Renal cortex interstitium (tissue), 11 donors: ENCODE data around the gene GRIA1. TPM values are rescaled to one million over a fixed set of nuclear protein-coding genes. Genes with fewer than 3 reads are reported as not detected.

Experiments
- DNase-seq, 11 donors: peaks; one replicate each; pipeline ENCODE4 v3.0.0-alpha.2; 2013; ENCODE audit warnings: low read depth in 9 of 11, low spot score in 4 of 11; ENCODE audit errors: extremely low read depth in 1 of 11
- polyA plus RNA-seq, 3 donors: library from polyadenylated mRNA; unstranded; fragments of 120-200 nt; gene quantifications; one replicate each; pipeline ENCODE4 v1.2.1, GENCODE V29; 2013; ENCODE audit not compliant: insufficient read length in 3 of 3

The GRIA1 gene
- polyA plus RNA-seq, 3 donors, result 2.4 to 3.6 (median 3.4) TPM

DNA sequence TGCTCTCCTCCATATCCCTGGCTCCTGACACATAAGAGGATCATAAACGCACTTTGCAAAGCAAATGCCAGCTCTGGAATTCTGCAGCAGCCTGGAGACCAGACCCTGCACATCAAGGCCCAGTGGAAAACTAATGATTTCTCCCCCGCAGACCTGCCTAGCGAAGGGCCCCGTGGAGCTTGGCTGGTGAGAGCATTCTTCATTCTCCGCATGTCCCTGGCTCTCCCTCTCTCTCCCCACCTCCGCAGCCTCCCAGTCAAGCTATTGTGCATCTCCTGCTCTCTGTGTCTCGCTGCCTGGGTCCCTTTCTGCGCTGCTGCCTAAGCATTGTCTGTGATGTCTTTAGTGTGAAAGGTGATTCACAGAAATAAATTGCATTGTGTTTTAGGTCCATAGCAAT lies 46.7 kb downstream of the GRIA1 start:
- DNase-seq, result no peak

DNA sequence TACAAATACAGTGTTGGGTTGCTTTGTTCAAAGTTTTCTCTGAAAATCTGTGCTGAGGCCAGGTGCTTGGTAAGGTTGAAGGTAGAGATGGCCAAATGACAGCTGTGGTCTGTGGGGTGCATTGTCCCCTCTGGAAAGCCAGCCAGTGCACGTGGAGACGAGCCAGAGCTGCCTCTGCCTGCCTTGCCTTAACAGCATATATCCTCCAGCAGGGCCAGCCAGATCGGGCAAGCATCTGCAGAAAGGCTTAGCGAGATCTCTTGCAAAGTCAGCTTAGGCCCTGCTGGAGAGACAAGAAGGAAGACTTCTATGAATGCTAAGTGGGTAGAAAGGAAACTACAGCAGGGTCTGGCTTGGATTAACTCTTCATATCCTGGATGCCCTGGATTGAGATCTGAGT lies 49.5 kb downstream of the GRIA1 start:
- DNase-seq, result no peak

DNA sequence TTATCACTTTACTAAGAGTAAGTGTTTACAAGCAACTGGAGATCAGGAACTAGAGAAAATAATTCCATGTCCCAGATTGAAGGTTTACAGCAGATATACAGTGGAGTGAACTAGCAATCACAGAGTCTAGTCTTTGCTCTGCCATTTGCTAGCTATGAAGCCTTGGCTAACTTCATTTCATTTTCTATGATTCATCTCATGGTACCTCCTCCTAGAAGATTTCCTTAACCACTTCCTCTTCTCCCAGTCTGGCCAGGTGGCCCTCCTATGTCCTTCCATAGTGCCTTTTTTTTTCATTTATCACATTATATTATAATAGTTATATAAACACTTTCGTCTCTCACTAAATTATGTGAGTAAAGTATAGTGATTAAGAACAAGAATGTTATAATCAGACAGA lies 52.1 kb downstream of the GRIA1 start:
- no peak for DNase-seq

DNA sequence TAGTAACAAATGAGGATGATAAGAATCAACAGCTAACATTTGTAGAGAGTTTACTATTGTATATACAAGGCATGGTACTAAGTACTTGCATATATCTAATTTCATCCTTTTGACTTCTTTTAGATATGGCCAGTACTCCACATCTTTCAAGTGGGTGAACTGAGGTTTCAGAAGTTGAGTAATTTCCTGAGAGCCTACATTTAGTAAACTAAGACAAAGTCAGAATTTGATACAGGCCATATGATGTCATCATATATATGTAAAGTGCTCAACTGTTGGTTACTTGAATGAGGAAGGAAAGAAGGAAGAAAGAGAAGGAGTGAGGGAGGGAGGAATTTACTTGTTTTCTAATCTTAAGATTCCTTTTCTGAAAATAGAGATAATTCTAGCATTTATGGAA lies 52.8 kb downstream of the GRIA1 start:
- DNase-seq, result no peak

DNA sequence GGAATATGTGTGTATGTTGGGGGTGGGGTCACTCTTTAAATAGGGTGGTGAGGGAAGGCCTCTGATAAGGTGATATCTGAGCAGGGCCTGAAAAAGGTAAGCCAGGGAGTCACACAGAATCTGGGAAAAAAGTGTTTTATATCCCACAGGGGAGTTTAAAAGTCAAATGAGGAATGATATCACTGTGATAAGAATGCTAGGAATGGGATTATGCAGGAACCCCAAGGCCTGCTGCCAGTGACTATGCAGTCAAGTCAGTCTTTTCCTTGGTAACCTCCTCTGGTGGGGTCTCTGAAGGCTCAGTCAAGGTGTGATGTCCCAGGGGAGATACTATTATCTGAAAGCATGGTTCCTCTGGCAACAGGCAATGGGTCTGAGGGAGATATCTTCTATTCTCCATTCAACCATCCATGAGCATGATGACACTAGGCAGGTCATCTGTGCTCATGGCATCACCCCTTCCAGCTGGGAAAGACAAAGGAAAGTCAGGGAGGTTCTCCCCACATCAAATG lies 53.5 kb downstream of the GRIA1 start:
- DNase-seq, result no peak

DNA sequence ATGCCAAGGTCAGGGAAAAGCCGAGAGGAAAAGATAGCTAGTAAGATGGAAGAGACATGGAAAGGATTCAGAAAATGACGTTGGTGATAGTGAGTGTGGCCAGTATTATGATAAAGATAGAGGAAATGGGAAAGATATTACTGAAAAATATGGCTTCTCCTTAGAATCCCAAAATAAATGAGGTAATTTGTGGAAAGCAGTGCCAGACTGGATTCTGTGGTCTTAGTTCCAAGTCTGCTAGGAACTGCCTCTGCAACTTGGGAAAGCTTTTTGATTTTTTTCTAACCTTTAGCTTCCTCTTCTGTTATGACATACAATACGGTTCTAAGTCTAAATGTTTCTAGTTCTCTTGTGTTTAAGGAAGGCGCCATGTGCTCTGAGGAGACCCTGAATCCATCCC lies 54.2 kb downstream of the GRIA1 start:
- no peak for DNase-seq

DNA sequence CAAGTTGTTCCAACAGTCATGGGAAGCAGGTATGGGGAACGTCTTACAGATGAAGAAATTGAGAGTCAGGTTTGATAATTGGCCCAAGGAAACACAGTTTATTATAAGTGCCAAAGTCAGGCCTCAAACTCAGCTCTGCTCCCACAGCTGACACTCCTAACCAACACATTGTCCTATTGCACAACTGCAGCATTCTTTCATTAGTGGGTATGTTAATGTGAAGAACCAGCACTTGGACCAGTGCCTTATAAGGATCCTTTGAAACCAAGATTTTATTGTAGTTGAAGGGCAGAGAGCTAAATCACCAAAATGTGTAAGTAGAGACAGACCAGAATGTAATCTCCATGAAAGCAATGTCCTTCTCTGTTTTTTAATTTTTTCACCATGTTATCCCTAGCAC lies 56.1 kb downstream of the GRIA1 start:
- no peak for DNase-seq

DNA sequence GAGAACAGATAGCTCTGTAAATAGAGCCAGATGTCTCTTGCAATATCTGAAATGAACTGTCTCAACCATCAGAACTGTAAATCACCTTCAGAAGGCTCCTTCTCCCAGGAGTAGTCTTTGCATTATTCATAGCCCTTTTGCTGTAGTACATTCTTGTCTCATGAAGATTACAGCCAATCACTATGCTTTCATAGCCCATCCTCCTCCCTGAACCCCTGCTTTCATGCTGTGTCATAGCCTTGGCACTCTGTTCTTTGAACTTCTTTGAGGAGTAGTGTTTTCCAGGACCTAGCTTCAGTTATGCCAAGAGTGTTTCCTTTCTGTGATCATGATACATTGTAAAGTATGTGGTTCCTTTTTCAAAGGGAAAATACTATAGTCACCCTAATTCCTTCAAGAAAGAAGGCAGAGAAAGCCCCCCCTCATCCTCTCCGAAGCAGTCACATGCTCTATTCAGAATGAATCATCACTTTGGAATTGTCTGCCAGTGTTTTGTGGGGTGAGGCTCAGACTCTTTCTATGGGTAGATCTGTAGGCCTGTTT lies 61.1 kb downstream of the GRIA1 start:
- no peak for DNase-seq

DNA sequence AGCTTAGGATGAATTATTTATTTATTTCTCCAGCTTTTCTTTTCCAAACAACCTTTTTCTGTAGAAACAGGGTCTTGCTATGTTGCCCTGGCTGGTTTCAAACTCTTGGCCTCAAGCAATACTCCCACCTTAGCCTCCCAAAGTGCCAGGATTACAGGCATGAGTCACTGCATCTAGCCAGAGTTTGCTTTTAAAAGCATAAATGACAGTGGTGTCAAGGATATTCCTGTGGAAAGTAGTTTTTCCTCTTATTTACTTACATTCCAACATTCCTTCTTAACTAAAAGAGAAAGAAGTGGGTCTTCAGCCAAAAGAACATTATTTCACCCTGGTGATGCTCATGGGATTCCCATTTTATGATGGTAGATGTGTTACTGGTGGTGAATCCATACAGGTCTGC lies 62.4 kb downstream of the GRIA1 start:
- no peak for DNase-seq

DNA sequence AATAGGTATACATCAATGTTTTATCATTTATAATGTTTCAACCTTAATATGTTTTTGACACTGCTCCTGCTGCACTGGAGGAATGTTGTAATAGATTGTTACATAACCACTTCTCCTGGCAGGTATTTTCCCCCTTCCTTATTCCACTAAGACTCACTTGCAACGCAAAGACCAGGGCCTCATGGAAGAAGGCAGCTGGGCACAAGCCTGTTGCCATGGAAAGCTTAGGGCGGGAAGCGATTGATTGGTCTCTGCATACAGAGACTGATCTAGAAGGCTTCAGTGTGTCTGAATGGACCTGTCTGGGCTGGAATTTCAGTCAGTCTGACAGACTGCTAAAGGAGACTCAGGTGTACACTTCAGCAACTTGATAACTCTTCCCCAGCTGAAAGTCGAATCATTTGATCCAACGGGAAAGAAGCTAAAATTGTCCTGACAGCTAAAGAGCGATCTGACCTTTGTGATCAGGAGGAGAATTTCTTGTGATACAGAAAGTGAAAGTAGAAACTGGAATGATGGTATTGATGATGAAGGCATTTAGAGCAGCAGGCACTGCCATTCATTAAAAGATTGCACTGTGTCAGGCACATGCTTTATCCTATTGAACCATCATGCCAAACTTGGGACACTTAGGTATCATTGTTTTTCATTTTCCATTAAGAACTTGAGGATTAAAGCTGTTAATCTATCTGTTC lies 65.1 kb downstream of the GRIA1 start:
- no peak for DNase-seq

DNA sequence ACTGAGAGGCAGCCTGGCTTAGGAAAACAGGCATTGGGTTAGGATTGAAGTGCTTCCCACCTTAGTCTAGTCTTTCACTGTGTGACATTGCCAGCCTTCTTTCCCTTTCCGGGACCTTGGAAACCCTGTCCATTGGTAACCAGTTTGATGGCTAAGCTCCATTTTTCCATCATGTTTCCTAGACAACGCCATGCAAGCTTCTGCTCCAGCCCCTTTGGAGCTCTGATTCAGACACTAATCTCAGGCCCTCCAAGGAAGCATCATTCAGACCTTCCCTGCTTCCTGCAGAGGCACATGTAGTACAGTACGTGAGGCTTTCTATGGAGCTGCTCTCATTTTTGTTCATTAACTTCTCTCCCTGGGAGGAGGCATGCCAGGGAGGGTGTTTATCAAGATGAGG lies 68.5 kb downstream of the GRIA1 start:
- DNase-seq, result no peak

DNA sequence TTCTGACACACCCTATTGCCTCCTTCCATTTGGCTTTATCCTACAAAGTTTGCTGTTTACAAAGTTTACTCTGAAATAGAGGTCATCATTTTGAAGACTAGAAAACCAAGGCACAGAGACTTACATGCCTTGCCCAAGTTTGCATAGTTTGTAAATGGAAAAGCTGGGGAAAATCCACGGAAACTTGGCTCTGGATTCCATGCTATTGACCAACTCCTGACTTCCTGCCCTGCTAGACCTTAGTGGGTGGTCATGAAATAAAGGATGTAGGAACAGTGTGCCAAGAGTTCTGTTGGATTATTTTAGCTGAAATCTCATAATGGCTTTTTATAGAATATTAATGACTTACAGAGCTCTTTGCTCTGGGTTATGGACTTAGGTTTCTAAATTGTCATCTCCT lies 69.5 kb downstream of the GRIA1 start:
- DNase-seq, result no peak

DNA sequence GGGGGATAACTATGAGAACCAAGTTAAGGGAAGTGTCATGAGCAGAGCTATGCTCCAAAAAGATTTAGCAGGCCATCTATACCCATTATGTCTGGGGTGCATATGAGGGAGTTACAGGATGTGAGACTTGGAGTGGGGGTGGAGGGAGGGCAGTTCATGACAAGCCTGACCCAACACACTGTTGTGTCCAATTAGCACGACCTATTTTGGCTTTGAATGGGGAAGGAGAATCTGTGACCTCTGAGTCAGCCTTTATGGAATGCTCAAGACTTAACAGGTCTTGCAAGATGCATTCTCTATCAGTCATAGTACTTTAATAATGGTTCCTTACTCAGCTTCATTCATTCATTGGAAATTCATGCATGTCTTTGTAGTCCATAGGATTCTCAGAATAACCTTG lies 71.7 kb downstream of the GRIA1 start:
- DNase-seq, result no peak

DNA sequence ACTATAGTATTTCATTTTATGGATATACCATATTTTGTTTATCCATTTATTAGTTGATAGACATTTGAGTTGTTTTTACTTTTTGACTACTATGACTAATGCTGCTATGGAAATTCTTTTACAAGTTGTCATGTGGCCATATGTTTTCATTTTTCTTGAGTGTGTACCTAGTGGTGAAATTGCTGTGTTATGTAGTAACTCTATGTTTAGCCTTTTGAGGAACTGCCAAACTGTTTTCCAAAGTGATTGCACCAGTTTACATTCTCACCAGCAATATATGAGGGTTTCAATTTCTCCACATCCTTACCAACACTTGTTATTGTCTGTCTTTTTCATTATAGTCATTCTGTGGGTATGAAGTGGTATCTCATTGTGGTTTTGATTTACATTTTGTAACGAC lies 75.4 kb downstream of the GRIA1 start:
- no peak for DNase-seq

DNA sequence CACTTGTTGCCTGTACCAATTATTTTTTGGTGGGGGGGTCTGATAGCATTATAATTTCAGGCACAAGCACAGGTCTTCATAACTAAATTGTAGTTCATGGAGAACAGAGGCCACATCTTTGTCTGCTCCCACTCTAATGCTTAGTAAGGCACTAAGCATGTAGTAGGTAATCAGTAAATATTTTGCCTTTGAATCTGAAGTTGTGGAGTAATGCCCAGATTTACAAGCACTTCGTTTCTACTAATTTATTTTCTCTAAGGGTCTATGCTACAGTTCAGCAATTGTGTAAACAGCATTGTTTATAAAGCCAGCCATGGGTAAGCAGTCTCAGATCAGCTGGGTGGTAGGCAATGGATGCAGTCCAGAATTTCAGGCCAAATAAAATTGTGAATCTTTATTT lies 78.6 kb downstream of the GRIA1 start:
- no peak for DNase-seq

DNA sequence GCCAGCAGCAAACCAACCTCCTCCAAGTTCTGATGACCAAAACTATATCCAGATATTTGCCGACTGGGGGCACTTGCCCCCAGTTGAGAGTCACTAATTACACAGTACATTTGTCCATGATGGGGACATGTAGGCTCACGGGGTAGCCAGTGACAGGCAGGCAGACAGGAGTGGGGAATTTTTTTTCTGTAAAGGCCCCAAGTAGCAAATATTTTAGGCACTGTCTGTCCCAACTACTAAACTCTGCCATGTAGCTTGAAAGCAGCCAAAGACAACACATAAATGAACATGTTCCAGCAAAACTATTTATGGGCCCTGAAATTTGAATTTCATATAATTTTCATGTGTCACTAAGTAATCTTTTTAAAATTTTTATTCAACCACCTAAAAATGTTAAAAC lies 80.7 kb downstream of the GRIA1 start:
- DNase-seq, result no peak

DNA sequence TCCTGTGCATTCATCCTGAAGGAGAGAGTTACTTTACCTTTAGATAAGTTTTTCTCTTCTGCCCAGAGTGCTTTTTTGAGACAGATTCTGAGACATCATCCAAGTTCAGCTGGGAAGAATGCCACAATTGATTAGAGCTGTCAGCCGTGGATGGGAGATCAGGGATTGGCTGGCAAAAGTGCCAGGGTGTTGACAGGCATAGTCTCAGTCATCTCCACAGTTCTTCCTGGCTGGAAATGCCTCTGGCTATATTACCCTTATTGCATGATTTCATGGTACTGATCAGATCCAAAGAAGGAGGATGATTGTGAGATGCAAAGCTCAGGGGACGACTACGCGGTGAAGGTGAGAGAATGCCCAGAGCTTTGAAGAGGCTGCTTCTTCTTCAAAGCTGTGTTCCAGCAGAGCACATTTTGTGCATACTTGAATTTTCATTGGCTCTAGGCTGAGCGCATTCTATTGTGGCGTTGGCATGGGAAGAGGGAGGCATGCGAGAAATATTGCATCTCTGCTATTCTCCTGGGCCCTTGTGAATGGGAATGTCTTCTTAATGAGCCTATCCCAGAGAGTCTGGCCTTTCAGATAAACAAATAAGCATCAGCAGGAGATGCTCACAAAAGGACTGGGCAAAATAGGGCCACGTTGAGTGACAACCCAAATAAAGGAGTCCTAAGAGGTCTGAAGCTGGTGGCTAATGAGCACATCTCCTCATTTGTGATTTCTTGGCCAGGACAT lies 82.1 kb downstream of the GRIA1 start:
- no peak for DNase-seq

DNA sequence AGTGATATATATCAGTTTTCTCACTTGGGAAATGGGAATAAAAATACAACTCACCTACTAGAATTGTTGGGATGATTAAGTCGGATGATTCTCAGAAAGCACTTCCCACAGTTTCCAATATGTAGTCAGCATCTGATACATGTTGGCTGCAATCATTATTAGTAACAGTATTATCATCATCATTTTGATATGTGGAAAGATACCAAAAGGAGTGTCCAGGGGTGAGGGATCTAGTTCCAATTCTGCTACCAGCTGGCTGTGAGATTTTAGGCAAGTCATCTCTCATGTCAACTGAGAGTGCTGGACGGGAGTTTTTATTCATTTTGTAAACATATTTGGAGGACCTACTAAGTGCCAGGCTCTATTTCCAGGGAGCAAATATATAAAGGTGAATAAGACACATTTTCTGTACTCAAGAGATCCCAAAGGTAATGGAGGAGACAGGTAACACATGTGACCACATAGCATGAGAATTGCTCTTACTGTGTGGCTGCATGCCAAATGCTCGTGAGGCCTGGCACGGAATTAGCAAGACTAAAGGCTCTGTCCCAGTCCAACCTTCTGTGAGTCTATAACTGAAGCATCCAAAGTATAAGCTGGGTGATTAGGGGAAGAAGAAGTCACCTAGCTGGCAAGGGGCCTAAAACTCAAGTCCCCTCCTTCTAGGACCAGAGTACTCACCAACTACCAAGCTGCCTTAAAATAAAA lies 83.0 kb downstream of the GRIA1 start:
- no peak for DNase-seq

DNA sequence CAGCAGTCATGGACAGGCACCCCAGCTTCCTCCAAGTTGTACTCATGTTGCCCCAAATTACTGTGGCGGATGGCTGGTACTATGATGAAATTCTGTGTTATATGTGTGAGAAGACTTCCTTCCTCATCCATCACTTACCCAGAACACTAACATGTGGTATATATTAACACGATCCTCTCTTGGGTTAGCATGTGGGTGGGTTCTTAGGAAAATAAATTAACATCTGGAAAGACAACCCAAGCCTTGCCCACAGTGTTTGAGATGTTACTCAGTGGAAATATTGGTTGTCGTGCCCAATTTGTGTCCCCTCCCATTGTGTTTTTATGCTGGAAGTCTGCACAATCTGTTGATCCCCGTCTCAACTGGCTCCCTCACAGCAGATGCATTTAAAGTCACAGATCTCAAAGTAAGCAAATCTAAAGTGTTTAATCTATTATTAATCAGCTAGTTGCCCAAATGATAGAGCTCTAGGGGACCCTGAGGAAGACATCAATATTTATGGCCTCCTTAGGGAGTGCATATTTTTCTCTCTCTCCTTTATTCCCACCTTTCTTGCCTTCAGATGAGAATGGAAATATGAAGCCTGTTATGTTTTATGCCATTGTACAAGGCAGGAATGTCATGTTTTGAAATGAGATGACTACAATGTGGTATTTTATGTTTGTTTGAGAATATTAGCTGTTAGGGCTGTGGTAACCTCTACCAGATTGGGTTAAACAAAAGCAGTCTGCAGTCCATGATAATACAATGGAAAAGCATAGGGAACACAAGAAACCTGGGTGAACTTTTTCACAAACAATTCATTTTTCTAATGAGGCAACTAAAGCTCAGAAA lies 93.9 kb downstream of the GRIA1 start:
- DNase-seq, result no peak
